ENCODE measurements around the gene NBEA. TPM values are rescaled to one million over a fixed set of nuclear protein-coding genes. Genes with fewer than 3 reads are reported as not detected.

NBEA gene
- total RNA-seq, 1 donor from 2014 or later = 37.1 TPM

DNA sequence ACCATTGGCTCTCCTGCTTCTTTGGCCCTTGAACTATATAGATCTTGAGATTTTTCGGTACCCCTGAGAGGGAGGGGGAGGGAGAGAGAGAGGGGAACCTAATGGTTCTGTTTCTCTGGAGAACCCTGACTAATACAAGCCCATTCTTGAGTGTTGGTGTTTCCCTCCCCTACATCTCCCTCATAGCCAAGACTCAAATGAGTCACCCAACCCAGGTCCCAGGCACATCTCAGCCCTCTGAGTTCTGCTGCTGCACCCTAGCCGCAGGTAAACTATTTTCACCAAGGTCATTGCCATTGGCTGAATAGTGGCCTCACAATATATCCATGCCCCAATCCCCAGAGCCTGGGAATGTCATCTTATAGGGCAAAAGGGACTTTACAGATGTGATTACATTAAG, 760.2 kb downstream of the NBEA start:
- DNase-seq (ENCODE audit: low spot score) = no peak

DNA sequence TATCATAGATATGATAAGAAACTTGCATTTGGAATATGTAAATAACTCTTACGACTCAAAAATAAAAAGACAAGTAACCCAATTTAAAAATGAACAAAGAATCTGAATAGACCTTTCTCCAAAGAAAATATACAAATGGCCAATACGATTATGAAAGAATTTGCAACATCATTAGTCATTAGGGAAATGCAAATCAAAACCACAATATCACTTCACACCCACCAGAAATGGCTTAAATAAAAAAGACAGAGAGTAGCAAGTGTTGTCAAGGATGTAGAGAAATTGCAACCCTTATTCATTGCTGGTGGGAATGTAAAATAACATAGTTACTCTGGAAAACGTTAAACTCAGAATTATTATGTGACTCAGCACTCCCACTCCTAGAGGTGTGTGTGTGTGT, 761.0 kb downstream of the NBEA start:
- DNase-seq (ENCODE audit: low spot score) = no peak

DNA sequence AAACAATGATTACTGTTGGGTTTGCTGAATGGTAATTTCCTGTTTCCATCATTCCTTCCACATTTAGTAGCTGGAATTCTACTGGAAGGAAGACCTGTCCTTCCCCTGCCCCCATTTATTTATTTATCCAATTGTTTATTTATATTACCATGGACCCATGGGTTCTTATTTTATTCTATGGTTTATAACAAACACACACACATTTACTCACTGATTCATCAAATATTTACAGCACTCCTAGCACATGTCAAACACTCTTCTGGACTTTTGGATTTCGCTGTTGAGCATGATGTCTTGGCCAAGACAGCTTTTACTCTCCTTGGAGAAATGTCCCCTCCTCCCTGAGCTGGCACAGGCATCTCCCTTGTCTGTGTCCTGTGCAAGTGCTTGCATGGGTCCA, 762.3 kb downstream of the NBEA start:
- DNase-seq (ENCODE audit: low spot score) = no peak

DNA sequence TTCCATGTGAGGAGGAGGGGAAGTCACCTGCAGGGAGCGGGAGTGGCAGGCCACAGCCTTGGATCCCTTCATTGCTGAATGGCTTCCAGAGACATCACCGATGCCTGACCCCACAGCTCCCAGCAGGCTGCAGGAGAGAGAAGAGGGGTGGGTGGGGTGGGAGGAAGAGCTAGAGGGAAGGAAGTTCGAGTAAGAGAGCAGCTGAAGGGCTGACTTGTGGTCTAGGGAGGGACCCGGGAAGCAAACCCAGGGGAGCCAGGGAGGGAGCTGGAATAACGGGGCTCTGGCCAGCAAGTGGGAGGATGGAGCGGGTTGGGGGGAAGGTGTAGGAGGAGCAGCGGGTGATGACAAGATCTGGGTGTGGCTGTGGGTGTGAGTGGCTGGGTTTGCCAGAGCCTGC, 764.2 kb downstream of the NBEA start:
- DNase-seq (ENCODE audit: low spot score) = no peak

DNA sequence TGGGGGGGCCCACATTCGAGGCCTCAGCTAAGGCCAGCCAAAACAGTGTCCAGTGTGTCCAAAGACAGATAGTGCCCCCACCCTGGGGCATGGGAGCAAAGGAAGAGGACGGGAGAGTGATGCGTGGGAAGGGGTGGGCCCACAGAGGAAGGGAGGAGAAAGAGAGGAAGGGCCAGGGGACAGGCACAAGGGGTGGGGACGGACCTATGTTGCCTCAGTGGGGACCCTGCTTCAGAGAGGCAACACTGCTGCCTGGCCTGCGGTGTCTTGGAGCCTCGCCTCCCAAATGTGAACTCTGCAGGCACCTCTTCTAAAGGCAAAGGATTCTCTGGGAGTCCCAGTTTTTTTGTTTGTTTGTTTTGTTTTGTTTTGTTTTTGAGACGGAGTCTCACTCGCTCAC, 764.7 kb downstream of the NBEA start:
- no peak for DNase-seq (ENCODE audit: low spot score)

DNA sequence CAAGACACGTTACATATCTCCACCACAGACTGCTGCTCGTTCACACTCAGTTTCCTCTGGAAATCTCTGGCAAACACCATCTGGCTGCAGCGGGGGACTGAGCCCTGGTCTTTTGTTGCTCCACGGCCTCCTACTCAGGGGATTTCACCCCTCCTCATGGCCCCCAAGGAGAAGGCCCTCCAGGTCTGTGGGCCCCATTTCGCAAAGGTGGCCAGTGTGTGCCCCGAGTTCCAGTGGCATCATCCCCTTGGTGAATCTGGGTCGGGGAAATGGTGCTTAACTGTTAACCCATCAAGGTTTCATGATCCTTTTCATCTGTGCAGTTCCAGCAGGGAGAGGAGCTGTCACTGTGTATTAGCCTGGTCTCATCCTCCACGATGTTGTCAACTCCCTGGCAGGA, 769.8 kb downstream of the NBEA start:
- DNase-seq (ENCODE audit: low spot score) = no peak

DNA sequence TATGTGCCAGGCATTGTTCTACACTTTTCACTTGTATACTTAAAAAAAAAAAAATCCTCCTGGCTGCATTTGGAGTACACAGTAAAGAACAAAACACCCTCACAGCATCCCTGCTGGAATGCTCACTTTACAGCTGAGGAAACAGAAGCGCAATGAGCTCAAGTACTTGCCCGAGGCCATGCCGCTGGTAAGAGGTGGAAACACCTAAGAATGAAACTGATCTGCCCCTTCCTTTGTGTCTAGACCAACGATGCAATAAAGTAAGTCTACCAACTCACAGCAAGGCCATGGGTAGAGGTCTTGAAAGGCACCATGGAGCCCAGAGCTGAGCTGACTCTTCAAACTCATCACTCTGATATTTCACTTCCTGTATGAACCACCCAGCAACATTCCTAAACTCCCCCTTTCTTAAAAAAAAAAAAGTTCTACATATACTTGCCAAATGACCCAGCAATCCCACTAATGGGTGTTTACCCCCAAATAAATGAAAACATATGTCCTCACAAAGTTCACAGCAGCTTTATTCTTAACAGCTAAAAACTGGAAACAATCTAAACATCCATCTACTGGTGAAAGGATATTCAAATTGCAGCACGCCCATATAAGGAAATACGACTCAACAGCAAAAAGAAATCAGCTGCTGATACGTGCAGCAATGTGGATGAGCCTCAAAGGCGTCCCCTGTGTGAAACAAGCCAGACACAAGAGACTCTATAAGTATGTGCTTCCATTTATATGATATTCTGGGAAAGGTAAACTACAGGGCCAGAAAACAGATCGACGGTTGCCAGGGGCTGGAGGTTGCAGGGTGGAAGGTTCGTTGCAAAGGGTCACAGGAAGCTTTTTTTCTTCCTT, 771.1 kb downstream of the NBEA start:
- DNase-seq (ENCODE audit: low spot score) = no peak

DNA sequence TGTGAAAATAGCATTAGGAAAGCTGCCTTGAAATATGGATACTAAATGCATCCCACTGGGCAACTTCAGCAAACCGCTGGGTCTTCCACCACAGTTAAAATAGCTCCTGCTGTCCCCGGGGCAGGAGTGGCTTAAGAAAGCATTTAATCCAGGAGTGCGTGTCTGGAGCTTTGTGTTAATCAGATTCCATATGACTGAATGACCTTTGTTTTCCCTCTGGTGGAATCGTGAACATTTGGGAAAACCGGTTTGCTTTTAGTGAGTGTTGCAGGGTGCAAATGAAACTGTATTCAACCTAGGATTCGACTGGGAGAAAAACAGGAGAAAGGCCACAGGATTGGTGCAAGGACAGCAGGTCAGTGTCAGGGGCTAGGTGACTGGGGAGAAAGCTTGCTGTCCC, 772.1 kb downstream of the NBEA start:
- no peak for DNase-seq (ENCODE audit: low spot score)

DNA sequence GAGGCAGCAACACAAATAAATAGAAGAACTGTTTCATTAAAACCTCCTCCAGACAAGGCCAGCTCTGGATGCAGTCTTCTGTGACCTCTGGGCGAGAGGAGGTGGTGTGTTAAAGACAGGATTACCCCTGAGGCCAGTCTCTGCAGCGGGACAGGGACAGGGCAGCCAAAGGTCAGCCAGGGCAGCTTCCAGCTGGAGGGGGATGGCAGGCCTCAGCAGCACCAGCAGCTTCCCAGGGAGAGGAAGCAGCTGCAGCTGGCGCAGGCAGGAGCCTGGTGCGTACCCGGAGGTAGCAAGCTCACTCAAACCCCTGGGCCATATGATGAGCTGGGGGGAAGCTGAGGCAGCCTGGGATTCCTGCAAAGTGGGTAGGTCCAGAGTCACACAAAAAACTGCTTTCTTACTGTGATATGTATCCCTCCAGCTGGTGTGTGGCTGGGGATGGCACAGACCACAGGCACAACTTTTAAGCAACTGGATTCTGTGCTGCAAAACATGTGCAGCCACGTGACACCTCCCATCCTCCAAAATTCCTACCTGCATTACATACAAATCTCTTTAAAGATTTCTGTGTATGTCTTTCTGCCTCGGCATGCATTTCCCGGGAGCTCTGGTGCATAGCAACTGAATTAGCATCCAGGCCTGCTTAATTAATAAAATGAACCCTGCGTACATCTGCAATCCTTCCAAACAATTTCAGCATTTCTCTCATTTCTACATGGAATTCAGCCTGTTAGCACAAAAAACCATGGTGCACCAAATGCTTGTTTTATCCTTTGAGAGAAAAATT, 772.7 kb downstream of the NBEA start:
- DNase-seq (ENCODE audit: low spot score) = no peak

DNA sequence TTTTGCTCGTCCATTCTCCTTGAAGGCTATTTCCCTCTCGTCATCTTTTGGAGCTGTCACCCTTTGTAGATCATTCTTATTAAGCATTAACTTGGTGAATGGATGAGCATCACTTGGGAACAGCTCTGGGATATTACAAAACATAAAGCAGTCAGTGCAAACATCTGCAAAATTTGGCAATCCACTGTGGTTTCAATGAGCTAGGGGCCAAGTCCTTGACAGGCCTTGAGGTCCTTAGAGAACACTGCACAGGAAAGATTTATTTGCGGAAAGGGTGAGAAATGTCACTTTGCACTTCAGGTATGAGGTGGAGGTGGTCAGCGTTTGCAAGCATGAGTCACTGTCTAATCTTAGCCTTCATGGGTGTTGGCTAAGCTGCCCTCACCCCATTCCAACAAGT, 774.1 kb downstream of the NBEA start:
- no peak for DNase-seq (ENCODE audit: low spot score)

DNA sequence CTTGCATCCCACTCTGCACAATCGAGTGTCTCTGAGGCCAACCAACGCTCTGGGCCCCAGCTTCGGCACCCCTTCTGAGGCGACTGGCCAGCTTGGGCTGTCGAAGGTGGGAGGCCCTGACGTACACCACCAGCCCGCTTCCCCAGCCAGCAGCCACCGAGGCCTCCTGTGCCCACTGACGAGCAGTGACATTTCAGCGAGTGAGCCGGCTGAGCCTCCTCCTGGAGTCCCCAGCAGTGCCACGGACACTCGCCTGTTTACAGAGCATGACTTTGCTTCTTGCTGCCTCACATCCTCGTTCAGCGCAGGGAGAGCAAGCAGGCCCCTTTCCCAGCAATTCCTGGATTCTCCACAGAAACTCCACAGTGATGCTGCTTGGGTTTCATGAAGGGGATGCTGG, 774.7 kb downstream of the NBEA start:
- DNase-seq (ENCODE audit: low spot score) = no peak

DNA sequence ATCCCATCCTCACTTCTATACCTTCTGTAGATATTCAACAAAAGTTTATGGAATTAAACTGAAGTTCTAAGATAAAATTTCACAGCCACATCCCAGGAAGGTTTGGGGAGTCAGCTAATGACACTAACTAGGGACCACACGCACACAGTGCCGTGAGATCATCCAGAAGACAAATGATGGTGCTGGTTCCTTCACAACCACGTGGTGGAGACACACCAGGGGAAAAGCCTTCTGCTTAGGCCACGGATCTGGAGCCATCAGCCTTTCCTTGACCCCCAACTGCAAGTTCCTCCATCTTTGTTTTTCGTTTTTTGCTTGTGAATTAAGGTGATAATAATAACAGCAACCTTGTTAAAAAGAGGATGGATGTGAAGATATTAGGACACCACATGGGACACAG, 776.0 kb downstream of the NBEA start:
- no peak for DNase-seq (ENCODE audit: low spot score)

DNA sequence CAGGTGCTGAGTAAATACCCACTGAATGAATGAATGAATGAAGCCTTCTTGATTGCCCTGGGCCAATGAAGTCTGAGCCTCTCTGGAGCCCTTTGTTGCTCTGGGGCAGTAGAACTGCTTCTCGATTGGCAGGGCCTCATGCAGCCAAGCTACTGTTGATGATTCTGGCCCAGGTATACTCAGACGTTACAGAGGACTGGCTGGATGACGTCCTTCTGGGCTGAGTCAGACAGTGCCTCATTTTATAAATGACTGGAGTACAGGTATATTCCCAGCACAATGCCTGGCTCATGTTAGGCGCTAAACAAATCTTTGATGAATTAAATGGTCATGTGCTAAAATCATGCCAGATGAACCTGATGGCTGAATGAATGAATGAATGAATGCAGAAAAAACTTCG, 778.2 kb downstream of the NBEA start:
- DNase-seq (ENCODE audit: low spot score) = no peak

DNA sequence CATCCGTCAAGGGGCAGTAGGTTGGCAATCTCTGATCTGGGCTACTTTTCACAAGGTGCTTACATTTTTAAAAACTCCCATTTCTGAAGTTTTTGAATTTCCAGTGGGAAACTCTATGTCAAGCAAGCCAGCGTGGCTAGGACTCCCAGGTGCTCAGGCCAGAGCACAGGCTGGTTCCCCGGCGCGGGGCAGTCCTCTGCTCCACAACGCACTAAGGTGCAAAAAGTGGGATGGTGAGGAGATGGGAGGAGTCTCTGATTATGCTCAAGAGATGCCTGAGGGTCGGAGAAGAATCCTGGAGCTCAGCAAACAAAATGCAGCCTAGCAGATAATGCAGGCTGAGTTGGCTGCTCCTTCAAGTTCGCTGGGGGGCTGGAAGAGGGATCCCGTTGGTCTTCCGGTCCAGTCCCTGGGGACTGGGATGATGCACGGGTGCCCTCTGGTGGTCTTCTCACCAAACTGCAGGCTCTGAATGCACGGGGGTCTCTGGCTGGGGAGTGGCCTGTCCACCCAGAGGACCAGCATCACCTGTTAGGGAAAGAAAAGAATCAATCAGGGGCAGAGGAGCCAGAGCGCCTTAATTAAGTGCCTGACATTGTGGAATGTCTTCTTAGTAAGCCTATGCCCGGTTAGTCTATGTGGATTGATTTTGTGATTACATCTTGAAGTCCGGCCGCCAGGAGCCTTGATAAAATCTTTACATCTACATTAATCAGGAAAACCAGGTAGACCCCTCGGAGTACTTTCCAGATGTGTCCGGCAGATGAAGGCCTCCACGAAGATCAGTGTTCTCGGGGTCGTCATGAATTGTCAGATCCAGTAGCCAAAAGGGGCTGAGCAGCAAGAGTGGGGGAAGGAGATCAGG, 778.9 kb downstream of the NBEA start:
- DNase-seq (ENCODE audit: low spot score) = peak; percentile 63

Data from umbilical cord (tissue), 2 donors.